Endothelial cell of umbilical vein (primary cell): ENCODE measurements around the gene CCDC138.

Source experiments
- CTCF ChIP-seq, 2 donors: IDR thresholded peaks; 1 replicate in 1 of 2; 2 replicates in 1 of 2; pipeline ENCODE4 v1.5.1; 2011; ENCODE audit warnings: low read length in 2 of 2, mild to moderate bottlenecking in 2 of 2, moderate library complexity in 2 of 2, control low read depth in 1 of 2, inconsistent platforms in 1 of 2, low read depth in 1 of 2; ENCODE audit not compliant: insufficient read depth in 1 of 2; ENCODE audit errors: extremely low read depth in 1 of 2
- JUN ChIP-seq: IDR thresholded peaks from 2 replicates; pipeline ENCODE4 v1.6.1; 2011; ENCODE audit warnings: borderline replicate concordance, low read depth; ENCODE audit not compliant: insufficient read length, insufficient read depth
- MYC ChIP-seq: IDR thresholded peaks from one replicate; pipeline ENCODE4 v1.6.1; 2011; ENCODE audit warnings: mild to moderate bottlenecking, low read depth, low read length
- POLR2A ChIP-seq: IDR thresholded peaks from 2 replicates; pipeline ENCODE4 v1.6.1; 2012; ENCODE audit warnings: low read depth, mild to moderate bottlenecking, control low read depth, low read length
- POLR2AphosphoS5 ChIP-seq: IDR thresholded peaks from 2 replicates; pipeline ENCODE4 v1.6.1; 2012; ENCODE audit warnings: low read depth, mild to moderate bottlenecking, control low read depth, low read length, moderate library complexity; ENCODE audit not compliant: insufficient read depth
- TF ChIP-seq, protein P1 (sequence below): IDR thresholded peaks from 2 replicates; pipeline ENCODE4 v1.6.1; 2011; ENCODE audit not compliant: insufficient read depth, insufficient read length

- TF ChIP-seq CTCF (IDR thresholded peaks at IDR 0.05; ENCODE audit: extremely low read depth in 1 of 2, insufficient read depth in 1 of 2, low read depth in 1 of 2, low read length in 2 of 2) (no peak), MYC (no peak), POLR2AphosphoS5 (no peak), POLR2A (no peak), JUN (no peak)
- TF ChIP-seq, protein P1, sequence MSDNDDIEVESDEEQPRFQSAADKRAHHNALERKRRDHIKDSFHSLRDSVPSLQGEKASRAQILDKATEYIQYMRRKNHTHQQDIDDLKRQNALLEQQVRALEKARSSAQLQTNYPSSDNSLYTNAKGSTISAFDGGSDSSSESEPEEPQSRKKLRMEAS = no peak
These were observed 137.4 kb downstream of the CCDC138 start for GRCh38 chr2:108923736-108924579.
